Liver (tissue), 9 donors: ENCODE data around the gene TCERG1L. TPM values are rescaled to one million over a fixed set of nuclear protein-coding genes. Genes with fewer than 3 reads are reported as not detected.

ENCODE experiments used
- DNase-seq: peaks from one replicate; pipeline ENCODE4 v3.0.0-alpha.2; 2017; ENCODE audit warnings: low spot score
- H3K27ac ChIP-seq, 2 donors: one replicate each; pipeline ENCODE4 v1.7.0; 2013; ENCODE audit warnings: inconsistent platforms in 2 of 2, low read length in 2 of 2, control low read depth in 1 of 2, low read depth in 1 of 2, mild to moderate bottlenecking in 1 of 2
- H3K27me3 ChIP-seq, 4 donors: one replicate each; pipeline versions ENCODE4 v1.6.1 to v1.7.0; 2013; ENCODE audit warnings: low read length in 3 of 4, inconsistent platforms in 1 of 4, mild to moderate bottlenecking in 1 of 4, moderate library complexity in 1 of 4; ENCODE audit not compliant: control insufficient read depth in 4 of 4, insufficient read depth in 4 of 4
- H3K36me3 ChIP-seq, 4 donors: one replicate each; pipeline versions ENCODE4 v1.6.1 to v1.7.0; 2013; ENCODE audit warnings: low read length in 3 of 4, mild to moderate bottlenecking in 3 of 4, low read depth in 1 of 4, moderate library complexity in 1 of 4; ENCODE audit not compliant: control insufficient read depth in 4 of 4, insufficient read depth in 3 of 4
- H3K4me1 ChIP-seq, 4 donors: one replicate each; pipeline versions ENCODE4 v1.6.1 to v1.7.0; 2013; ENCODE audit warnings: low read length in 3 of 4, mild to moderate bottlenecking in 3 of 4, moderate library complexity in 1 of 4; ENCODE audit not compliant: control insufficient read depth in 4 of 4, insufficient read depth in 4 of 4
- H3K4me3 ChIP-seq, 3 donors: one replicate each; pipeline versions ENCODE4 v1.6.1 to v1.7.0; 2013; ENCODE audit warnings: low read length in 3 of 3, control low read depth in 1 of 3, low read depth in 1 of 3, mild to moderate bottlenecking in 1 of 3
- H3K9ac ChIP-seq, 2 donors: one replicate each; pipeline ENCODE4 v1.7.0; 2013; ENCODE audit warnings: low read length in 2 of 2, mild to moderate bottlenecking in 2 of 2, moderate library complexity in 2 of 2, control low read depth in 1 of 2, low read depth in 1 of 2
- H3K9me3 ChIP-seq, 4 donors: one replicate each; pipeline versions ENCODE4 v1.6.1 to v1.7.0; 2013; ENCODE audit warnings: low read length in 3 of 4; ENCODE audit not compliant: control insufficient read depth in 4 of 4
- ATF3 ChIP-seq: IDR thresholded peaks from 2 replicates; pipeline ENCODE4 v1.6.1; 2016; ENCODE audit warnings: antibody characterized with exemption
- CTCF ChIP-seq: fragments of 150-350 bp; IDR thresholded peaks from 2 replicates; pipeline ENCODE4 v1.5.1; 2017; ENCODE audit warnings: improper control_type of control experiment, low read depth, low read length; ENCODE audit not compliant: missing input control
- EGR1 ChIP-seq, 2 donors: IDR thresholded peaks; 2 replicates each; pipeline ENCODE4 v1.6.1; 2016 to 2018; ENCODE audit warnings: antibody characterized with exemption in 2 of 2, low read depth in 2 of 2
- FOXA1 ChIP-seq: IDR thresholded peaks from 2 replicates; pipeline ENCODE4 v1.6.1; 2016; ENCODE audit warnings: antibody characterized with exemption
- FOXA2 ChIP-seq: IDR thresholded peaks from 2 replicates; pipeline ENCODE4 v1.6.1; 2016; ENCODE audit warnings: antibody characterized with exemption
- GABPA ChIP-seq, 2 donors: IDR thresholded peaks in 1 of 2; conservative IDR thresholded peaks in 1 of 2; 2 replicates each; pipeline ENCODE4 v1.6.1; 2016; ENCODE audit warnings: antibody characterized with exemption in 2 of 2, mild to moderate bottlenecking in 1 of 2, moderate library complexity in 1 of 2
- HNF4A ChIP-seq, 2 donors: conservative IDR thresholded peaks; 2 replicates each; pipeline ENCODE4 v1.6.1; 2016; ENCODE audit warnings: antibody characterized with exemption in 2 of 2, mild to moderate bottlenecking in 2 of 2
- HNF4G ChIP-seq: IDR thresholded peaks from 2 replicates; pipeline ENCODE4 v1.6.1; 2016; ENCODE audit warnings: antibody characterized with exemption
- JUND ChIP-seq, 2 donors: IDR thresholded peaks; 2 replicates each; pipeline ENCODE4 v1.6.1; 2016; ENCODE audit warnings: antibody characterized with exemption in 2 of 2
- MAX ChIP-seq: IDR thresholded peaks from 2 replicates; pipeline ENCODE4 v1.6.1; 2016; ENCODE audit warnings: antibody characterized with exemption
- RAD21 ChIP-seq, 2 donors: IDR thresholded peaks; 2 replicates each; pipeline ENCODE4 v1.6.1; 2016; ENCODE audit warnings: antibody characterized with exemption in 2 of 2, mild to moderate bottlenecking in 2 of 2
- REST ChIP-seq: IDR thresholded peaks from 2 replicates; pipeline ENCODE4 v1.6.1; 2016; ENCODE audit warnings: antibody characterized with exemption, mild to moderate bottlenecking
- RXRA ChIP-seq, 2 donors: IDR thresholded peaks; 2 replicates each; pipeline ENCODE4 v1.6.1; 2017 to 2018; ENCODE audit warnings: antibody characterized with exemption in 2 of 2, mild to moderate bottlenecking in 1 of 2
- SP1 ChIP-seq: IDR thresholded peaks from 2 replicates; pipeline ENCODE4 v1.6.1; 2018; ENCODE audit warnings: antibody characterized with exemption, mild to moderate bottlenecking
- TAF1 ChIP-seq: conservative IDR thresholded peaks from 2 replicates; pipeline ENCODE4 v1.6.1; 2016; ENCODE audit warnings: antibody characterized with exemption, mild to moderate bottlenecking
- YY1 ChIP-seq: IDR thresholded peaks from 2 replicates; pipeline ENCODE4 v1.6.1; 2016; ENCODE audit warnings: antibody characterized with exemption, mild to moderate bottlenecking
- ZBTB33 ChIP-seq: IDR thresholded peaks from 2 replicates; pipeline ENCODE4 v1.6.1; 2016; ENCODE audit warnings: antibody characterized with exemption
- WGBS: extraction: QIAGEN DNeasy Blood & Tissue Kit; methylation state at CpG from one replicate; pipeline ENCODE4 v1.1.7; 2013; 5-methylcytosine and 5-hydroxymethylcytosine counted together
- polyA plus RNA-seq, 2 donors: library from polyadenylated mRNA; stranded (reverse) in 1 of 2; unstranded in 1 of 2; fragments of 200-250 nt in 1 of 2; fragments of >200 nt in 1 of 2; fragmentation: Nextera tagmentation in 1 of 2; extraction: Ambion mirVana in 1 of 2; gene quantifications; one replicate each; pipeline versions ENCODE4 v1.2.1 to v1.2.3, GENCODE V29; 2013 to 2015
- total RNA-seq, 2 donors: library from RNA; depleted of rRNA; stranded (reverse); fragments of >200 nt; gene quantifications; one replicate each; pipeline ENCODE4 v1.2.3, GENCODE V29; 2014
- donor health status: healthy.
- donor health status: healthy.
- donor health status: healthy.
- donor health status: healthy.
- donor health status: healthy.

Gene TCERG1L
- total RNA-seq: not detected
- polyA plus RNA-seq: not detected

GRCh38 chr10:131311661-131312477 lies at the start of gene TCERG1L:
Gene TCERG1L (minus strand): TSS chr10:131311721. CDS start chr10:131311635, 86 bp downstream.
- Histone ChIP-seq H3K36me3 (no peaks in the 10 kb centered on the region), H3K9ac (no peak within 1 kb of the TSS), H3K4me1 (peaks cover 0 to 22% (median 9%) of the 10 kb centered on the region in 4 donors), H3K27ac (no peak within 1 kb of the TSS), H3K4me3 (peak within 1 kb of the TSS in 1 of 3 donors; percentile 43), H3K9me3 (no peaks in the 10 kb centered on the region), H3K27me3 (peaks cover 0 to 16% (median 9%) of the 10 kb centered on the region in 4 donors)
- TF ChIP-seq SP1 (no peak), EGR1 (IDR thresholded peaks at IDR 0.05; ENCODE audit: low read depth in 2 of 2) (no peak), REST (no peak), MAX (no peak), RXRA (IDR thresholded peaks at IDR 0.05) (no peak), FOXA1 (no peak), YY1 (no peak), GABPA (IDR thresholded peaks at IDR 0.05 in 1 of 2, conservative IDR thresholded peaks at IDR 0.05 in 1 of 2) (no peak), HNF4A (conservative IDR thresholded peaks at IDR 0.05) (no peak), RAD21 (IDR thresholded peaks at IDR 0.05) (no peak), HNF4G (no peak), ZBTB33 (no peak), FOXA2 (no peak), JUND (IDR thresholded peaks at IDR 0.05) (no peak), ATF3 (no peak), CTCF (no peak), TAF1 (no peak)
- DNase-seq: no peak
- 4% methylated on average over 104 of the region's 104 CpGs for WGBS
